Measurements from ENCODE around the gene SH3GL1.

The SH3GL1 gene

DNA sequence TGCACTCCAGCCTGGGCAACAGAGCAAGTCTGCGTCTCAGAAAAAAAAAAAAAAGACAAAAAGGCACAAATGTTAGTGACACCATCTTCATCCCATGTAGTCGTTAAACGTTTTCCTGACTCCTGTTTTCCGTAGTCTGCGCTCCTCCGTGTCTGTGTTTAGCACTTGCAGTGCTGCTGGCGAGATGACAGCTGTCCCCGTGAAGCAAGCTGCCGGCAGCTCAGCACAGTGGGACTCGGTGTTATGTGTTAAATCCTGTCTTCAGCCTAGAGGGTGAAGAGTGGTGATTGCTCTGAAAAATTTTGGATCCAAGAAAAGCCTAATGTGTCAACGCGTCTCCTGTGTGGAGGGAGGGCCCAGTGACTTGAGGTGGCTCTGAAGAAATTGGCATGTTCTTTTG, 38.9 kb upstream of the SH3GL1 start:
- Mint-ChIP-seq H3K4me3 (no peak overlapping the region), H3K36me3 (peaks cover 87% of the 10 kb centered on the region), H3K4me1 (peaks cover 8% of the 10 kb centered on the region), H3K27ac (no peak overlapping the region), H3K9me3 (no peaks in the 10 kb centered on the region)
- no peak for DNase-seq (ENCODE audit: low spot score in 2 of 2)
- no peak for ATAC-seq

DNA sequence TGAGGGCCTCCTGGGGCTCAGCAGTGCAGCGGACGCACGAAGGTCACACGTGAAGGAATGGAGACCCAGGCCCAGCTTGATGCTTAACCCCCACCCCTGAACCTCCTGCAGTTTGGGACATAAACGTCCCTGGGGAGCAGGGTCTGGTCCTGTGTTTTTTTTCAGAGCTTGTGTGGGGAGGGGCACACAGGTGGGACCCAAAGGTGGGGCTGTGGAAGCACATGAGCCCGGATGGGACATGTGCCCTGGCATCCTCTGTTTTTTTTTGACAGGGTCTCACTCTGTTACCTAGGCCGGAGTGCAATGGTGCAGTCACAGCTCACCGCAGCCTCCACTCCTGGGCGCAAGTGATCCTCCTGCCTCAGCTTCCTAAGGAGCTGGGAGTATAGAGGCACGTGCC, 36.8 kb upstream of the SH3GL1 start:
- DNase-seq (ENCODE audit: low spot score in 2 of 2), result no peak
- H3K4me1 Mint-ChIP-seq, result peaks cover 3% of the 10 kb centered on the region
- H3K9me3 Mint-ChIP-seq, result no peaks in the 10 kb centered on the region
- H3K4me3 Mint-ChIP-seq, result no peak overlapping the region
- H3K36me3 Mint-ChIP-seq, result peaks cover 92% of the 10 kb centered on the region
- H3K27ac Mint-ChIP-seq, result no peak overlapping the region
- no peak for ATAC-seq

DNA sequence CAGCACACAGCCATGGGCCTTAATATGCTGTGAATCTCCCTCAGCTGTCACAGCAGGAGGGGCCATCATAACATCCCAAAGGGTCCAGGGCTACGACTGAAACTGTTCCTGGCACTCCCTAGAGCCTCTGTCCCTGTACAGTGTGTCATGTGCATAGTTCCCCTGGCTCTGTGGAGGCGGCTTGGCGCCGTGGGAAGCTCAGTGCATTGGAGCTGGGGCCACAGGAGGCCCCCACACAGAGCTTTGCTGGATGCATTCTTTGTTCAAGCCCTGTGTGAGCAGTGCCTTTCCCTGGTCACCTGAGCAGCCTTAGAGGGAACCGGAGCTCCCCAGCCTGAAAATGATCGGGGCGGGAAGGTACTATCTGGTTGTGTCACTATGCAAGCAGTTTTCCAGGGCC, 35.9 kb upstream of the SH3GL1 start:
- no peak overlapping the region for H3K4me3 Mint-ChIP-seq
- no peak for DNase-seq (ENCODE audit: low spot score in 2 of 2)
- no peaks in the 10 kb centered on the region for H3K4me1 Mint-ChIP-seq
- H3K27ac Mint-ChIP-seq, result no peak overlapping the region
- ATAC-seq, result peak; percentile 16
- H3K9me3 Mint-ChIP-seq, result no peaks in the 10 kb centered on the region
- peaks cover 96% of the 10 kb centered on the region for H3K36me3 Mint-ChIP-seq

DNA sequence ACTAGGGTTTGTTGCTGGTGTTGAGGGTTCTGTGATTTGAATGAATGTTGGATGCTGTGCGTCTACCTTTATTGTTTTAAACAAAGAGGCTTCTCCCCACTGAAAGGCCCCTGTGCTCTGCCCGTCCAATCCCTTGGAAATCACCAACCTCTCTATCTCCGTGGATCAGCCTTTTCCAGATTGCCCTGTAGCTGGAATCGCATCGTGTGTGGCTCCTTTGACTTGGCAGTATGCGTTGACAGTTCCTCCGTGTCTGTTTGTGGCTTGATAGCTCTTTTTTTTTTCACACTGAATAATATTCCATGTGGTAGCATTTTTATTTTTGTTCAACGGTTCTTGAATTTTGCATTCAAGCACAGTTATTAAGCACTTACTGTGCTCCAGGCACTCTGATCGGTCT, 34.0 kb upstream of the SH3GL1 start:
- Mint-ChIP-seq H3K4me3 (no peak overlapping the region), H3K36me3 (peaks cover 97% of the 10 kb centered on the region)

DNA sequence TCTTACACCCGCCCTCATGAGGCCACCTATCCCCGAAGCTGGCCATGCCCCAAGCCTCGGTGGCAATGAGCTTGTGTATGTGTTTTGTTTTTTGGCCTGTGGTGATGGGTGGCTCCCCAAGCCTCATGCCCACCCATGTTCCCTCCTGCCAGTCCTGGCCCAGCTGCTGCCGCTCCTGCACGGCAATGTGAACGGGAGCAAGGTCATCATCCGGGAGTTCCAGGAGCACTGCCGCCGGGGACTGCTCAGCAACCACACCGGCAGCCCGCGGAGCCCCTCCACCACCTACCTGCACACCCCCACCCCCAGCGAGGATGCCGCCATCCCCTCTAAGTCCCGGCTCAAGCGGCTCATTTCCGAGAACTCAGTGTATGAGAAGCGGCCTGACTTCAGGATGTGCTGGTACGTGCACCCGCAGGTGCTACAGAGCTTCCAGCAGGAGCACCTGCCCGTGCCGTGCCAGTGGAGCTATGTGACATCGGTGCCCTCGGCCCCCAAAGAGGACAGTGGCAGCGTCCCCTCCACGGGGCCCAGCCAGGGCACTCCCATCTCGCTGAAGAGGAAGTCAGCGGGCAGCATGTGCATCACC, 32.7 kb upstream of the SH3GL1 start:
- no peak for DNase-seq (ENCODE audit: low spot score in 2 of 2)
- H3K9me3 Mint-ChIP-seq, result no peaks in the 10 kb centered on the region
- ATAC-seq, result no peak
- no peak overlapping the region for H3K27ac Mint-ChIP-seq
- H3K4me3 Mint-ChIP-seq, result no peak overlapping the region
- H3K36me3 Mint-ChIP-seq, result peaks cover 97% of the 10 kb centered on the region
- peaks cover 4% of the 10 kb centered on the region for H3K4me1 Mint-ChIP-seq

More for the DNA sequence above, 34.0 kb upstream of the SH3GL1 start:
- DNase-seq (ENCODE audit: low spot score in 2 of 2) (no peak), ATAC-seq (no peak)
- no peaks in the 10 kb centered on the region for H3K9me3 Mint-ChIP-seq
- no peak overlapping the region for H3K27ac Mint-ChIP-seq
- H3K4me1 Mint-ChIP-seq, result no peaks in the 10 kb centered on the region

DNA sequence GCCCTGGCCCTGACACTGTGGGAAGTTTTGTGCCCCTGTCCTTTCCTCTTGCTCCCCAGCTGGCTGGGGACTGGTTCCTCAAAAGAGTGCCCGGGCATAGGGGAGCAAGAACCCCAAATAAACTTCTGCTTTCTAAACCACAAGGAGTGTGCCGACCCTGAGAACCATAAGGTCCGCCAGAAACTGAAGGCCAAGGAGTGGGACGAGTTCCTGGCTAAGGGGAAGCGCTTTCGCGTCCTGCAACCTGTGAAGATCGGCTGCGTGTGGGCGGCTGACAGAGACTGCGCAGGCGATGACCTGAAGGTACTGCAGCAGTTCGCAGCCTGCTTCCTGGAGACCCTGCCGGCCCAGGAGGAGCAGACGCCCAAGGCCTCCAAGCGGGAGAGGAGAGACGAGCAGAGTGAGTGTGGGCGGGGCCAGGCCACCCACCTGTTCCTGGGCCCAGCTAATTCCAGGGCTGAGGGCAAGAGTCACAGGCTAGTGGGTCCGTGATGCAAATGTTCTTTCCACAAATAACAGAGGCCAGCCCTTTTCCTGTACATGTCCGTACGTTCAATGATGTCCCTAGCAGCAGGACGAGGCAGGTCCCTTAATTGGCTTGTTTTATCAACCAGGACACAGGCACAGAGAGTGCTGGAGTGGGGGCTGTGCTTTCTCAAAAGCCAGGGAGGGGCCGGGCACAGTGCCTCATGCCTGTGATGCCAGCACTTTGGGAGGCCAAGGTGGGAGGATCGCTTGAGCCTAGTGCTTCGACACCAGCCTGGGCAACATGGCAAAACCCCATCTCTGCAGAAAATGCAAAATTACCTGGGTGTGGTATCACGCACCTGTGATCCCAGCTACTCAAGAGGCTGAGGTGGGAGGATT, 31.7 kb upstream of the SH3GL1 start:
- no peak overlapping the region for H3K4me3 Mint-ChIP-seq
- H3K27ac Mint-ChIP-seq, result no peak overlapping the region
- ATAC-seq, result no peak
- no peaks in the 10 kb centered on the region for H3K9me3 Mint-ChIP-seq
- peaks cover 97% of the 10 kb centered on the region for H3K36me3 Mint-ChIP-seq
- H3K4me1 Mint-ChIP-seq, result peaks cover 4% of the 10 kb centered on the region
- DNase-seq (ENCODE audit: low spot score in 2 of 2), result no peak

DNA sequence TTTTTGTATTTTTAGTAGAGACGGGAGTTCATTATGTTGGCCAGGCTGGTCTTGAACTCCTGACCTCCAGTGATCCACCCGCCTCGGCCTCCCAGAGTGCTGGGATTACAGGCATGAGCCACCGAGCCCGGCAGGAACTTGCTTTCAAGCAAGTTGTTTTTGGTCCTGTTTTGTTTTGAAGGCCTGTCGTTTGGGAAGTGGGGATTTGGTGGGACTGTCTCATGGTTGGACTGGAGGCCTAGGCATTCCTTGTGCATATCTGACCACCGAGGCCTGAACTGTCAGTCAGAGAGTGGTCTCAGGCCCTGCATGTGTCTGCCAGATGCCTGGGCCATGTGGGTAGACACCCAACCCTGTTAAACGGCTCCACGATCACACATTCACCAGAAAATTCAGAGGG, 30.9 kb upstream of the SH3GL1 start:
- H3K27ac Mint-ChIP-seq, result no peak overlapping the region
- ATAC-seq, result no peak
- no peak overlapping the region for H3K4me3 Mint-ChIP-seq
- peaks cover 4% of the 10 kb centered on the region for H3K4me1 Mint-ChIP-seq
- no peaks in the 10 kb centered on the region for H3K9me3 Mint-ChIP-seq
- peaks cover 98% of the 10 kb centered on the region for H3K36me3 Mint-ChIP-seq
- no peak for DNase-seq (ENCODE audit: low spot score in 2 of 2)

DNA sequence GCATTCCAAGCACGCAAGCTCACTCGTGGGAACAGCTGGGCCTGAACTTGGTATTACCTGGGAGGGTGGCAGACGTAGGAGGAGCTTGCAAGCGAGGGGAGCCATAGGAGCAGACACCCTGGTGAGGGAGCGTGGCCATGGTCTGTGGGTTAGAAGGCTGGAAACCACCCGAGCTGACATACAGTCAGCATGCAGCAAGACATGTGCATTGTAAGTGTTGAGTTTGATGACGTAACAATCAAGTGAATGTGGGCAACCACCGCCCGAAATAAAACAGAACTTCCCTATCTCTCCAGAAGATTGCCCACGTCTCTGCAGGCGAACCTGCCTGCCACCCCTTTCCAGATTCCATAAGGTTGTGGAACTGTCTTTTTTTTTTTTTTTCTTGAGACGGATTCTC, 30.4 kb upstream of the SH3GL1 start:
- no peaks in the 10 kb centered on the region for H3K9me3 Mint-ChIP-seq
- H3K4me3 Mint-ChIP-seq, result no peak overlapping the region
- peaks cover 4% of the 10 kb centered on the region for H3K4me1 Mint-ChIP-seq
- DNase-seq (ENCODE audit: low spot score in 2 of 2), result no peak
- no peak for ATAC-seq
- no peak overlapping the region for H3K27ac Mint-ChIP-seq
- peaks cover 100% of the 10 kb centered on the region for H3K36me3 Mint-ChIP-seq

DNA sequence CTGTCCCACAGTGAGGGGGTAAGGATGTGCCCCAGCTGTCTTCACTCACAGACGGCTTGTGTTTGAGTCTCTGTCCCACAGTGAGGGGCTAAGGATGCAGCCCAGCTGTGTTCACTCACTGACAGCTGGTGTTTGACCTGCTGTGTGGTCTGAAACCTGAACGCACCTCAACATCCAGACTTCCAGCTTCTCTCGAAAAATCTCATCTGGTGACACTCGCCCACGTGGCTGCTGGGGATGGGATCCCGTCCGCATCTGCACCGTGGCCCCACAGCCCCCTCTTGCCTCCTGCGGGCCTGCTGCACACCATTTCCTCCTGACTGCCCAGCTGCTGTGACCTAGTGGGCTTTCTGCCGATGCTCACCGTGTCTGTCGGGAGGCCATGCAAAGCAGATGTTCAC, 29.4 kb upstream of the SH3GL1 start:
- H3K4me1 Mint-ChIP-seq, result peaks cover 4% of the 10 kb centered on the region
- DNase-seq (ENCODE audit: low spot score in 2 of 2) (no peak), ATAC-seq (no peak)
- H3K4me3 Mint-ChIP-seq, result no peak overlapping the region
- peaks cover 100% of the 10 kb centered on the region for H3K36me3 Mint-ChIP-seq
- H3K9me3 Mint-ChIP-seq, result no peaks in the 10 kb centered on the region
- H3K27ac Mint-ChIP-seq, result no peak overlapping the region

DNA sequence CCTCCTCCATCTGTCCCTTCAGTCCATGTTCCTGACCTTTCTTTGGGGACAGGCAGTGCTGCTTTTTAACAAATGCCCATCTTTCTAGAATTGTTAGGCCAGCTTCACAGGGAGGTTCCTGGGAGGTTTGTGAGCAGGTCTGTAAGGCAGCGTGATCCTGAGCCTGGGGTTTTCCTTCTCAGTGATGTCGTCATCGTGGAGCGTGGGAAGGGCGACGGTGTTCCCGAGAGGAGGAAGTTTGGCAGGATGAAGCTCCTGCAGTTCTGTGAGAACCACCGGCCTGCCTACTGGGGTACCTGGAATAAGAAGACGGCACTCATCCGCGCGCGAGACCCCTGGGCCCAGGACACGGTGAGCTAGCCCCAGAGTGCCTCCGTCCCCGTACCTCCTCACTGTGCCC, 28.9 kb upstream of the SH3GL1 start:
- Mint-ChIP-seq H3K36me3 (peaks cover 100% of the 10 kb centered on the region), H3K4me1 (peaks cover 4% of the 10 kb centered on the region), H3K27ac (peak overlapping the region; percentile 14), H3K9me3 (no peaks in the 10 kb centered on the region), H3K4me3 (no peak overlapping the region)
- ATAC-seq, result no peak
- no peak for DNase-seq (ENCODE audit: low spot score in 2 of 2)

DNA sequence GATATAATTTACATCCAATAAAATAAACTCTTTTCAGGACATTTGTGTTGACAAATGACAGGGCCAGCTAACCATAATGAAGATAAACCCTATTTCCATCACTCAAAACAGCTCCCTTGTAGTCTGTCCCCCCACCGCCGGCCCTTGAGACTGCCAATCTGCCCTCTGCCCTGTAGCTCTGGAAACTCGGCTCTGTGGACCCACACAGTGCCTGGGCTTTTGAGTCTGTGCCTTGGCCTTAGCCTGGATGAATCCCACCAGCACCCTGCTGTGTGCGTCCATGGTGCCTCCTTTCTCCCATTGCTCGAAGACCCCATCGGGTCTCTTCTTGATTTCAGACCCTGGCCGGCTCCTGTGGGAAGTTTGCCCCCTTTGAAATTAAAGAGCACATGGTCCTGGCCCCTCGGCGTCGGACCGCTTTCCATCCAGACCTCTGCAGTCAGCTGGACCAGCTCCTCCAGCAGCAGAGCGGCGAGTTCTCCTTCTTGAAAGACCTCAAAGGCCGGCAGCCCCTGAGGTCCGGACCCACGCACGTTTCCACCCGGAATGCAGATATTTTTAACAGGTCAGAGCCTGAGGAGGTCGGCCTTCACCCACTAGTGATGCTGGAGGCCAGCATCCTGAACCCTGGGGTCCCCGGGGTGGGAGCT, 28.1 kb upstream of the SH3GL1 start:
- Mint-ChIP-seq H3K9me3 (no peaks in the 10 kb centered on the region), H3K27ac (peak overlapping the region; percentile 14), H3K4me3 (no peak overlapping the region), H3K36me3 (peaks cover 100% of the 10 kb centered on the region), H3K4me1 (peaks cover 4% of the 10 kb centered on the region)
- no peak for DNase-seq (ENCODE audit: low spot score in 2 of 2)
- ATAC-seq, result no peak

DNA sequence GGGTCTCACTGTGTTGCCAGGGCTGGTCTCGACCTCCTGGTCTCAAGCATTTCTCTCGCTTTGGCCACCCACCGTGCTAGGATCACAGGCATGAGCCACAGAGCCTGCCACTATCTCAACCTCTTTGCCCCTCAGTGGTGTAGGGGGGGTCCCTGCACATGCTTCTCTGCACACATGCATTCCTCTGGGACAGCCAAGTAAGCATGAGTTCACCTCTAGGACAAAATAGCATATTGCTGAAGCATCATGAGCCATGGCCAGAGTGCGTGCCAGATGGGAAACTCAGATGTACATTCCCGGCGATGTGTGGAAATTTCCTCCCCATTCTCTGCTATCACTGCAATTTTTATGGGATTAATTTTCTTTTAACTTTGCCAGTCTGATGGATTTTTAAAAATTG, 25.2 kb upstream of the SH3GL1 start:
- Mint-ChIP-seq H3K4me1 (peaks cover 4% of the 10 kb centered on the region), H3K27ac (no peak overlapping the region), H3K36me3 (peaks cover 100% of the 10 kb centered on the region), H3K9me3 (no peaks in the 10 kb centered on the region), H3K4me3 (no peak overlapping the region)
- ATAC-seq, result no peak
- no peak for DNase-seq (ENCODE audit: low spot score in 2 of 2)

DNA sequence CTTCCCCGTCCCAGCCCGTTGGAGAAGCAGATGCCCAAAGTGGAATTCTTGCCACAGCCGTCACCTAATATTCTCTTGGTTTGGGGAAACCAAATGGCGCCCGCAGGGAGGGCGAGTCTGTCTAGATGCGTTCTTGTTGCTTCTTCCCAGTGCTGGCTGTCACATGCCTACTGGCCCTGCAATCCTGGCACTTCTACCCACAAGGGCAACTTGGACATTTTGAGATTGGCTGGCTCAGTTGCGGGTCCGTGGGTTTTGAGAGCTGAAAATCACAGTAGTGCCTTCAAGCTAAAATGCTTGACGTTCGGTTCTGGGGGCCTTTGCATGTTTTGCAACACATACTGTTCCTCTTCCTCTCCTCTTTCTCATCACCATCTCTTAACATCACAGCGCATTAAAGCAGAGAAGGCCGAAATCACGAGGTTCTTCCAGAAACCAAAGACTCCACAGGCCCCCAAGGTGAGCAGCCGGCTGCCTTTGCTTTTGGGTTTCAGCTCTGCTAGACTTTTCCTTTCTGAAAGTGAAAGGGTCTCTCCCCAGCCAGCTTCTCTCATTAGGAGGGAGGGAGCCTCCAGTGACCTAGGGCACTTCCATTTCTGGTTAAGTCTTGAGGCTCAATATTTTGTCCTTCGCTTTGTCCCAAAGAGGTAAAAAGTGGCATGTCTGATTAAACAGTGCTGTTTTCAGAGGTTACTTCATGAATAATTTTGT, 23.2 kb upstream of the SH3GL1 start:
- Mint-ChIP-seq H3K4me1 (no peaks in the 10 kb centered on the region), H3K27ac (no peak overlapping the region), H3K4me3 (no peak overlapping the region), H3K9me3 (no peaks in the 10 kb centered on the region), H3K36me3 (peaks cover 97% of the 10 kb centered on the region)
- no peak for DNase-seq (ENCODE audit: low spot score in 2 of 2)
- no peak for ATAC-seq

DNA sequence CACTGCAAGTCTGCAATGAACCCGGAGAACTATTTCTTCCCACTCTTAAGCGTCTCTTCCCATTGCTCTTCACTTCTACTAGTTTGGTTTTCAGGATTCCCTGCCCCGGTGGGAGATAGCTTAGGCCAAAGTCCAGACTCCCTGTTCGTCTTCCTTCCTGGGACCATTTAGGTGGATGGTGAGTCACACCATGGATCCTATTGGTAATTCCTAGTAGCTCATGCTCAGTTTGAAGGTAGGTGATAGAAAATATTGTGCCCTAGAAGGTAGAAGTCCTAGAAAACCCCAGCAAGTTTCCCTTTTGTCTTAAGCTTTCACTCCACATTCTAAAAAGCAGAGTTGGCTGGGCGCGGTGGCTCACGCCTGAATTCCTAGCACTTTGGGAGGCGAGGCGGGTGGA, 15.9 kb upstream of the SH3GL1 start:
- H3K36me3 Mint-ChIP-seq, result peaks cover 88% of the 10 kb centered on the region
- no peak overlapping the region for H3K27ac Mint-ChIP-seq
- H3K9me3 Mint-ChIP-seq, result no peaks in the 10 kb centered on the region
- ATAC-seq, result no peak
- H3K4me3 Mint-ChIP-seq, result no peak overlapping the region
- no peaks in the 10 kb centered on the region for H3K4me1 Mint-ChIP-seq
- no peak for DNase-seq (ENCODE audit: low spot score in 2 of 2)

DNA sequence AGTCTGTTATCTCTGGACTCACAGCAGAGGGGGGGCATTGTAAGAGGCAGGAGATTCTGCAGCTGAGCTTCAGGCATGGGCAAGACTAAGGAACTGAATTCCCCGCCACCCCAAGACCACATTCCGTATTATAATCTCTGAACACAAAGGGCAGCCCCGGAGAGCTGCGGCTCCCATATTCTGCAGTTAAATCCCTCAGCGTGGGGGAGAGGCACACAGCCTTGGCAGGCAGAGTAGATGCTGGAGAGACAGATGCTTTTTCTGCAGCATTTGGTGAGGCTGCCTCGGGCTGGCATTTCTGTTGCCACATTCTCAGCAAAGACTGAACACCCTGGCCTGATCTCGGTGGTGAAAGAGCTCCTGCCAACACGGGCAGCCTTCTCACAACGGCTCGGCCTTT, 15.0 kb upstream of the SH3GL1 start:
- Mint-ChIP-seq H3K9me3 (no peaks in the 10 kb centered on the region), H3K36me3 (peaks cover 88% of the 10 kb centered on the region)
- no peak for ATAC-seq

More for the DNA sequence above, 15.0 kb upstream of the SH3GL1 start:
- no peak overlapping the region for H3K27ac Mint-ChIP-seq
- no peaks in the 10 kb centered on the region for H3K4me1 Mint-ChIP-seq
- no peak overlapping the region for H3K4me3 Mint-ChIP-seq
- no peak for DNase-seq (ENCODE audit: low spot score in 2 of 2)

All from stimulated activated effector memory CD8-positive, alpha-beta T cell treated with anti-CD3 and anti-CD28 coated beads, Interleukin-12 subunit alpha, Interleukin-12 subunit beta, amount 100 ng/mL, for 72 hours (primary cell).